GM23338 (cell line): Measurements from ENCODE around the gene TAPBPL. TPM values are rescaled to one million over a fixed set of nuclear protein-coding genes. Genes with fewer than 3 reads are reported as not detected.

Source experiments
- ATAC-seq: fragments of 200-7000 bp; cut with Tn5 transposase; 3 replicates; pipeline ENCODE4 v1.9.1; 2020
- DNase-seq: peaks from one replicate; pipeline ENCODE4 v3.0.0-alpha.2; 2015; ENCODE audit warnings: low spot score
- H2AFZ ChIP-seq: fragments of 200-600 bp; sonication (generic); 2 replicates; pipeline ENCODE4 v1.8.0; 2016; ENCODE audit warnings: antibody characterized with exemption, mild to moderate bottlenecking, moderate library complexity
- H3F3A ChIP-seq: fragments of 200-600 bp; sonication (generic); replicated peaks from 2 replicates; pipeline ENCODE4 v1.8.0; 2017; ENCODE audit warnings: antibody characterized with exemption, mixed run types, low read depth
- H3K27ac ChIP-seq: fragments of 200-600 bp; sonication (generic); 2 replicates; pipeline ENCODE4 v1.6.1; 2016; ENCODE audit warnings: low read depth
- H3K27me3 ChIP-seq: fragments of 200-600 bp; sonication (generic); 2 replicates; pipeline ENCODE4 v1.8.0; 2016; ENCODE audit warnings: mild to moderate bottlenecking, mixed run types, moderate library complexity; ENCODE audit not compliant: insufficient read depth
- H3K36me3 ChIP-seq: fragments of 200-600 bp; sonication (generic); 2 replicates; pipeline ENCODE4 v1.8.0; 2016; ENCODE audit warnings: mild to moderate bottlenecking; ENCODE audit not compliant: insufficient read depth
- H3K4me1 ChIP-seq: fragments of 200-600 bp; sonication (generic); 2 replicates; pipeline ENCODE4 v1.8.0; 2016; ENCODE audit warnings: mild to moderate bottlenecking, moderate library complexity; ENCODE audit not compliant: insufficient read depth
- H3K4me2 ChIP-seq: fragments of 200-600 bp; sonication (generic); 2 replicates; pipeline ENCODE4 v1.7.1; 2017; ENCODE audit warnings: mixed run types
- H3K4me3 ChIP-seq: fragments of 200-600 bp; sonication (generic); 2 replicates; pipeline ENCODE4 v1.6.1; 2016; ENCODE audit warnings: mixed run types
- H3K79me2 ChIP-seq: fragments of 200-600 bp; sonication (generic); replicated peaks from 2 replicates; pipeline ENCODE4 v1.8.0; 2017; ENCODE audit warnings: mild to moderate bottlenecking; ENCODE audit not compliant: insufficient read depth
- H3K9me2 ChIP-seq: fragments of 200-600 bp; sonication (generic); 2 replicates; pipeline ENCODE4 v1.8.0; 2017; ENCODE audit not compliant: insufficient read depth
- H4K20me1 ChIP-seq: fragments of 200-600 bp; sonication (generic); replicated peaks from 2 replicates; pipeline ENCODE4 v1.8.0; 2017; ENCODE audit warnings: mild to moderate bottlenecking; ENCODE audit not compliant: insufficient read depth
- H3K27ac Mint-ChIP-seq: 2 replicates; pipeline ENCODE4 v1.8.0; 2020; ENCODE audit warnings: inconsistent platforms, mild to moderate bottlenecking, moderate library complexity, mixed read lengths
- H3K27me3 Mint-ChIP-seq: 3 replicates; pipeline ENCODE4 v1.8.0; 2022; ENCODE audit warnings: low read depth, mild to moderate bottlenecking, moderate library complexity, mixed read lengths, inconsistent platforms; ENCODE audit not compliant: insufficient read depth, poor library complexity
- H3K36me3 Mint-ChIP-seq: 3 replicates; pipeline ENCODE4 v1.8.0; 2021; ENCODE audit warnings: low read depth, mild to moderate bottlenecking, inconsistent platforms, moderate library complexity, mixed read lengths
- H3K4me1 Mint-ChIP-seq: 3 replicates; pipeline ENCODE4 v1.8.0; 2020; ENCODE audit warnings: mild to moderate bottlenecking, inconsistent platforms, mixed read lengths
- H3K4me3 Mint-ChIP-seq: 3 replicates; pipeline ENCODE4 v1.8.0; 2021; ENCODE audit warnings: moderate library complexity, mild to moderate bottlenecking, inconsistent platforms, mixed read lengths
- H3K9me3 Mint-ChIP-seq: 3 replicates; pipeline ENCODE4 v1.8.0; 2020; ENCODE audit warnings: moderate library complexity, mild to moderate bottlenecking, inconsistent platforms, mixed read lengths
- CREB1 ChIP-seq: fragments of 250-450 bp; sonication (Bioruptor Pico); IDR thresholded peaks from 2 replicates; pipeline ENCODE4 v1.5.0; 2020; ENCODE audit warnings: low read depth, mild to moderate bottlenecking, moderate library complexity
- EZH2 ChIP-seq: fragments of 200-600 bp; sonication (generic); IDR thresholded peaks from one replicate; pipeline ENCODE4 v1.8.0; 2017; ENCODE audit warnings: antibody characterized with exemption, mild to moderate bottlenecking, low read depth; ENCODE audit not compliant: unreplicated experiment
- EZH2phosphoT487 ChIP-seq: fragments of 200-600 bp; sonication (generic); IDR thresholded peaks from one replicate; pipeline ENCODE4 v1.8.1; 2018; ENCODE audit warnings: antibody characterized with exemption; ENCODE audit not compliant: unreplicated experiment
- JUNB ChIP-seq: IDR thresholded peaks from one replicate; pipeline ENCODE4 v1.6.1; 2016; ENCODE audit warnings: antibody characterized with exemption; ENCODE audit not compliant: unreplicated experiment
- NANOG ChIP-seq: IDR thresholded peaks from 2 replicates; pipeline ENCODE4 v1.6.1; 2016; ENCODE audit warnings: antibody characterized with exemption, borderline replicate concordance
- POLR2AphosphoS5 ChIP-seq: IDR thresholded peaks from 2 replicates; pipeline ENCODE4 v1.6.1; 2016; ENCODE audit warnings: antibody characterized with exemption, low read depth
- STAT1 ChIP-seq: IDR thresholded peaks from one replicate; pipeline ENCODE4 v1.6.1; 2016; ENCODE audit warnings: antibody characterized with exemption; ENCODE audit not compliant: unreplicated experiment
- ZNF114 ChIP-seq: fragments of 250-450 bp; sonication (Bioruptor Pico); IDR thresholded peaks from 2 replicates; pipeline ENCODE4 v1.5.0; 2020; ENCODE audit warnings: mild to moderate bottlenecking, moderate library complexity
- ZNF331 ChIP-seq: fragments of 250-450 bp; sonication (Bioruptor Pico); IDR thresholded peaks from 2 replicates; pipeline ENCODE4 v1.5.0; 2020; ENCODE audit warnings: low read depth, mild to moderate bottlenecking, moderate library complexity
- polyA plus RNA-seq: library from polyadenylated mRNA; unstranded; fragments of >200 nt; fragmentation: Nextera tagmentation; extraction: Ambion mirVana; gene quantifications from 2 replicates; pipeline ENCODE4 v1.2.1, GENCODE V29; 2016
- total RNA-seq: library from RNA; depleted of rRNA; stranded (reverse); fragments of >200 nt; shearing (Covaris generic); gene quantifications from 2 replicates; pipeline ENCODE4 v1.2.3, GENCODE V29; 2014
- TF ChIP-seq, protein P1 (sequence below): IDR thresholded peaks from one replicate; pipeline ENCODE4 v1.6.1; 2018; ENCODE audit warnings: antibody characterized with exemption; ENCODE audit not compliant: unreplicated experiment
- TF ChIP-seq, protein P2 (sequence below): IDR thresholded peaks from 2 replicates; pipeline ENCODE4 v1.6.1; 2016; ENCODE audit warnings: antibody characterized with exemption
- TF ChIP-seq, protein P3 (sequence below): fragments of 250-450 bp; sonication (Bioruptor Pico); IDR thresholded peaks from 2 replicates; pipeline ENCODE4 v1.5.0; 2020; ENCODE audit warnings: mild to moderate bottlenecking, moderate library complexity
- TF ChIP-seq, protein P4 (sequence below), 2 experiments: fragments of 200-600 bp in 1 of 2; sonication (generic) in 1 of 2; conservative IDR thresholded peaks; 2 replicates each; pipeline versions ENCODE4 v1.5.1 to v1.6.1; 2016 to 2017; ENCODE audit warnings: antibody characterized with exemption in 2 of 2, low read depth in 2 of 2, mild to moderate bottlenecking in 2 of 2, moderate library complexity in 1 of 2

TAPBPL gene
- total and polyA plus RNA-seq, 2 experiments from 2014 or later, result 0.59 to 0.65 TPM

DNA sequence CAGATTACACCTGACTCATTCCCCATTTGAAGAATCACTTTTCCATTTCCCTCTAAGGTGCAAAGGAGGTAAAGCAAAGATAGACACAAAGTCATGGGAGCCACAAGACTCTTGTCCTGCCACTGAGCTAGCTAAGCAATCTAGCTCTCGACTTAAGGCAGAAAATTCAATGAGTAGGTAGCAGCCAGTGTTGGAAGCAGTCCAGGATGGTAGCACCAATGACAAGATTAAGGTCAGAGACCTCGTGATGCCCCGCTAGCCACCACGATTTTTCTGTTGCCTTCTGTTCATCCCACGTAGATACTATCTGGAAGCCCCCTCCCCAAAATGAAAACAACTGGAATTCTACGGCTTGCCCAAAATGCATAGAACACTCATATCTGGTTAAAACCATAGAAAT is 17.2 kb downstream of the TAPBPL start:
- peaks cover 29% of the 10 kb centered on the region for H3K36me3 Mint-ChIP-seq
- H3K79me2 ChIP-seq, result peaks cover 22% of the 10 kb centered on the region
- peak overlapping the region; percentile 98 for H3K4me3 ChIP-seq
- H3K27me3 Mint-ChIP-seq, result peaks cover 11% of the 10 kb centered on the region
- H3K4me3 Mint-ChIP-seq, result peak overlapping the region; percentile 71
- peaks cover 8% of the 10 kb centered on the region for H4K20me1 ChIP-seq
- peaks cover 14% of the 10 kb centered on the region for H3K4me1 ChIP-seq
- H3K36me3 ChIP-seq, result peaks cover 10% of the 10 kb centered on the region
- peaks cover 16% of the 10 kb centered on the region for H3K4me1 Mint-ChIP-seq
- H3K27me3 ChIP-seq, result no peaks in the 10 kb centered on the region
- DNase-seq (no peak), ATAC-seq (no peak)
- no peaks in the 10 kb centered on the region for H3K9me2 ChIP-seq
- H3K27ac ChIP-seq, result no peak overlapping the region
- H2AFZ ChIP-seq, result no peak overlapping the region
- no peaks in the 10 kb centered on the region for H3K9me3 Mint-ChIP-seq
- H3K27ac Mint-ChIP-seq, result no peak overlapping the region
- H3K4me2 ChIP-seq, result peak overlapping the region; percentile 98
- peaks cover 18% of the 10 kb centered on the region for H3F3A ChIP-seq
- TF ChIP-seq, protein P1, sequence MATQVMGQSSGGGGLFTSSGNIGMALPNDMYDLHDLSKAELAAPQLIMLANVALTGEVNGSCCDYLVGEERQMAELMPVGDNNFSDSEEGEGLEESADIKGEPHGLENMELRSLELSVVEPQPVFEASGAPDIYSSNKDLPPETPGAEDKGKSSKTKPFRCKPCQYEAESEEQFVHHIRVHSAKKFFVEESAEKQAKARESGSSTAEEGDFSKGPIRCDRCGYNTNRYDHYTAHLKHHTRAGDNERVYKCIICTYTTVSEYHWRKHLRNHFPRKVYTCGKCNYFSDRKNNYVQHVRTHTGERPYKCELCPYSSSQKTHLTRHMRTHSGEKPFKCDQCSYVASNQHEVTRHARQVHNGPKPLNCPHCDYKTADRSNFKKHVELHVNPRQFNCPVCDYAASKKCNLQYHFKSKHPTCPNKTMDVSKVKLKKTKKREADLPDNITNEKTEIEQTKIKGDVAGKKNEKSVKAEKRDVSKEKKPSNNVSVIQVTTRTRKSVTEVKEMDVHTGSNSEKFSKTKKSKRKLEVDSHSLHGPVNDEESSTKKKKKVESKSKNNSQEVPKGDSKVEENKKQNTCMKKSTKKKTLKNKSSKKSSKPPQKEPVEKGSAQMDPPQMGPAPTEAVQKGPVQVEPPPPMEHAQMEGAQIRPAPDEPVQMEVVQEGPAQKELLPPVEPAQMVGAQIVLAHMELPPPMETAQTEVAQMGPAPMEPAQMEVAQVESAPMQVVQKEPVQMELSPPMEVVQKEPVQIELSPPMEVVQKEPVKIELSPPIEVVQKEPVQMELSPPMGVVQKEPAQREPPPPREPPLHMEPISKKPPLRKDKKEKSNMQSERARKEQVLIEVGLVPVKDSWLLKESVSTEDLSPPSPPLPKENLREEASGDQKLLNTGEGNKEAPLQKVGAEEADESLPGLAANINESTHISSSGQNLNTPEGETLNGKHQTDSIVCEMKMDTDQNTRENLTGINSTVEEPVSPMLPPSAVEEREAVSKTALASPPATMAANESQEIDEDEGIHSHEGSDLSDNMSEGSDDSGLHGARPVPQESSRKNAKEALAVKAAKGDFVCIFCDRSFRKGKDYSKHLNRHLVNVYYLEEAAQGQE, result no peak
- TF ChIP-seq EZH2phosphoT487 (no peak), ZNF331 (no peak), JUNB (no peak), NANOG (no peak), CREB1 (CRISPR knock-in tag) (no peak), POLR2AphosphoS5 (no peak), EZH2 (no peak), STAT1 (no peak), ZNF114 (CRISPR knock-in tag) (no peak)
- TF ChIP-seq, protein P2, sequence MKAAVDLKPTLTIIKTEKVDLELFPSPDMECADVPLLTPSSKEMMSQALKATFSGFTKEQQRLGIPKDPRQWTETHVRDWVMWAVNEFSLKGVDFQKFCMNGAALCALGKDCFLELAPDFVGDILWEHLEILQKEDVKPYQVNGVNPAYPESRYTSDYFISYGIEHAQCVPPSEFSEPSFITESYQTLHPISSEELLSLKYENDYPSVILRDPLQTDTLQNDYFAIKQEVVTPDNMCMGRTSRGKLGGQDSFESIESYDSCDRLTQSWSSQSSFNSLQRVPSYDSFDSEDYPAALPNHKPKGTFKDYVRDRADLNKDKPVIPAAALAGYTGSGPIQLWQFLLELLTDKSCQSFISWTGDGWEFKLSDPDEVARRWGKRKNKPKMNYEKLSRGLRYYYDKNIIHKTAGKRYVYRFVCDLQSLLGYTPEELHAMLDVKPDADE, result no peak
- TF ChIP-seq, protein P3, sequence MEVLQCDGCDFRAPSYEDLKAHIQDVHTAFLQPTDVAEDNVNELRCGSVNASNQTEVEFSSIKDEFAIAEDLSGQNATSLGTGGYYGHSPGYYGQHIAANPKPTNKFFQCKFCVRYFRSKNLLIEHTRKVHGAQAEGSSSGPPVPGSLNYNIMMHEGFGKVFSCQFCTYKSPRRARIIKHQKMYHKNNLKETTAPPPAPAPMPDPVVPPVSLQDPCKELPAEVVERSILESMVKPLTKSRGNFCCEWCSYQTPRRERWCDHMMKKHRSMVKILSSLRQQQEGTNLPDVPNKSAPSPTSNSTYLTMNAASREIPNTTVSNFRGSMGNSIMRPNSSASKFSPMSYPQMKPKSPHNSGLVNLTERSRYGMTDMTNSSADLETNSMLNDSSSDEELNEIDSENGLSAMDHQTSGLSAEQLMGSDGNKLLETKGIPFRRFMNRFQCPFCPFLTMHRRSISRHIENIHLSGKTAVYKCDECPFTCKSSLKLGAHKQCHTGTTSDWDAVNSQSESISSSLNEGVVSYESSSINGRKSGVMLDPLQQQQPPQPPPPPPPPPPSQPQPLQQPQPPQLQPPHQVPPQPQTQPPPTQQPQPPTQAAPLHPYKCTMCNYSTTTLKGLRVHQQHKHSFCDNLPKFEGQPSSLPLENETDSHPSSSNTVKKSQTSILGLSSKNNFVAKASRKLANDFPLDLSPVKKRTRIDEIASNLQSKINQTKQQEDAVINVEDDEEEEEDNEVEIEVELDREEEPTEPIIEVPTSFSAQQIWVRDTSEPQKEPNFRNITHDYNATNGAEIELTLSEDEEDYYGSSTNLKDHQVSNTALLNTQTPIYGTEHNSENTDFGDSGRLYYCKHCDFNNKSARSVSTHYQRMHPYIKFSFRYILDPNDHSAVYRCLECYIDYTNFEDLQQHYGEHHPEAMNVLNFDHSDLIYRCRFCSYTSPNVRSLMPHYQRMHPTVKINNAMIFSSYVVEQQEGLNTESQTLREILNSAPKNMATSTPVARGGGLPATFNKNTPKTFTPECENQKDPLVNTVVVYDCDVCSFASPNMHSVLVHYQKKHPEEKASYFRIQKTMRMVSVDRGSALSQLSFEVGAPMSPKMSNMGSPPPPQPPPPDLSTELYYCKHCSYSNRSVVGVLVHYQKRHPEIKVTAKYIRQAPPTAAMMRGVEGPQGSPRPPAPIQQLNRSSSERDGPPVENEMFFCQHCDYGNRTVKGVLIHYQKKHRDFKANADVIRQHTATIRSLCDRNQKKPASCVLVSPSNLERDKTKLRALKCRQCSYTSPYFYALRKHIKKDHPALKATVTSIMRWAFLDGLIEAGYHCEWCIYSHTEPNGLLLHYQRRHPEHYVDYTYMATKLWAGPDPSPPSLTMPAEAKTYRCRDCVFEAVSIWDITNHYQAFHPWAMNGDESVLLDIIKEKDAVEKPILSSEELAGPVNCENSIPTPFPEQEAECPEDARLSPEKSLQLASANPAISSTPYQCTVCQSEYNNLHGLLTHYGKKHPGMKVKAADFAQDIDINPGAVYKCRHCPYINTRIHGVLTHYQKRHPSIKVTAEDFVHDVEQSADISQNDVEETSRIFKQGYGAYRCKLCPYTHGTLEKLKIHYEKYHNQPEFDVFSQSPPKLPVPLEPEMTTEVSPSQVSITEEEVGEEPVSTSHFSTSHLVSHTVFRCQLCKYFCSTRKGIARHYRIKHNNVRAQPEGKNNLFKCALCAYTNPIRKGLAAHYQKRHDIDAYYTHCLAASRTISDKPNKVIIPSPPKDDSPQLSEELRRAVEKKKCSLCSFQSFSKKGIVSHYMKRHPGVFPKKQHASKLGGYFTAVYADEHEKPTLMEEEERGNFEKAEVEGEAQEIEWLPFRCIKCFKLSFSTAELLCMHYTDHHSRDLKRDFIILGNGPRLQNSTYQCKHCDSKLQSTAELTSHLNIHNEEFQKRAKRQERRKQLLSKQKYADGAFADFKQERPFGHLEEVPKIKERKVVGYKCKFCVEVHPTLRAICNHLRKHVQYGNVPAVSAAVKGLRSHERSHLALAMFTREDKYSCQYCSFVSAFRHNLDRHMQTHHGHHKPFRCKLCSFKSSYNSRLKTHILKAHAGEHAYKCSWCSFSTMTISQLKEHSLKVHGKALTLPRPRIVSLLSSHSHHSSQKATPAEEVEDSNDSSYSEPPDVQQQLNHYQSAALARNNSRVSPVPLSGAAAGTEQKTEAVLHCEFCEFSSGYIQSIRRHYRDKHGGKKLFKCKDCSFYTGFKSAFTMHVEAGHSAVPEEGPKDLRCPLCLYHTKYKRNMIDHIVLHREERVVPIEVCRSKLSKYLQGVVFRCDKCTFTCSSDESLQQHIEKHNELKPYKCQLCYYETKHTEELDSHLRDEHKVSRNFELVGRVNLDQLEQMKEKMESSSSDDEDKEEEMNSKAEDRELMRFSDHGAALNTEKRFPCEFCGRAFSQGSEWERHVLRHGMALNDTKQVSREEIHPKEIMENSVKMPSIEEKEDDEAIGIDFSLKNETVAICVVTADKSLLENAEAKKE, result no peak
- TF ChIP-seq, protein P4, sequence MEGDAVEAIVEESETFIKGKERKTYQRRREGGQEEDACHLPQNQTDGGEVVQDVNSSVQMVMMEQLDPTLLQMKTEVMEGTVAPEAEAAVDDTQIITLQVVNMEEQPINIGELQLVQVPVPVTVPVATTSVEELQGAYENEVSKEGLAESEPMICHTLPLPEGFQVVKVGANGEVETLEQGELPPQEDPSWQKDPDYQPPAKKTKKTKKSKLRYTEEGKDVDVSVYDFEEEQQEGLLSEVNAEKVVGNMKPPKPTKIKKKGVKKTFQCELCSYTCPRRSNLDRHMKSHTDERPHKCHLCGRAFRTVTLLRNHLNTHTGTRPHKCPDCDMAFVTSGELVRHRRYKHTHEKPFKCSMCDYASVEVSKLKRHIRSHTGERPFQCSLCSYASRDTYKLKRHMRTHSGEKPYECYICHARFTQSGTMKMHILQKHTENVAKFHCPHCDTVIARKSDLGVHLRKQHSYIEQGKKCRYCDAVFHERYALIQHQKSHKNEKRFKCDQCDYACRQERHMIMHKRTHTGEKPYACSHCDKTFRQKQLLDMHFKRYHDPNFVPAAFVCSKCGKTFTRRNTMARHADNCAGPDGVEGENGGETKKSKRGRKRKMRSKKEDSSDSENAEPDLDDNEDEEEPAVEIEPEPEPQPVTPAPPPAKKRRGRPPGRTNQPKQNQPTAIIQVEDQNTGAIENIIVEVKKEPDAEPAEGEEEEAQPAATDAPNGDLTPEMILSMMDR (conservative IDR thresholded peaks at IDR 0.05; ENCODE audit: low read depth in 2 of 2), result no peak
